Measurements from ENCODE around the gene ANO7. TPM values are rescaled to one million over a fixed set of nuclear protein-coding genes. Genes with fewer than 3 reads are reported as not detected.

Gene ANO7
- total and polyA plus RNA-seq, 2 of the 13 experiments (the other 11 are each of a cell fraction or from before 2014, with no cell fraction given) = 4.1 to 4.9 TPM

DNA sequence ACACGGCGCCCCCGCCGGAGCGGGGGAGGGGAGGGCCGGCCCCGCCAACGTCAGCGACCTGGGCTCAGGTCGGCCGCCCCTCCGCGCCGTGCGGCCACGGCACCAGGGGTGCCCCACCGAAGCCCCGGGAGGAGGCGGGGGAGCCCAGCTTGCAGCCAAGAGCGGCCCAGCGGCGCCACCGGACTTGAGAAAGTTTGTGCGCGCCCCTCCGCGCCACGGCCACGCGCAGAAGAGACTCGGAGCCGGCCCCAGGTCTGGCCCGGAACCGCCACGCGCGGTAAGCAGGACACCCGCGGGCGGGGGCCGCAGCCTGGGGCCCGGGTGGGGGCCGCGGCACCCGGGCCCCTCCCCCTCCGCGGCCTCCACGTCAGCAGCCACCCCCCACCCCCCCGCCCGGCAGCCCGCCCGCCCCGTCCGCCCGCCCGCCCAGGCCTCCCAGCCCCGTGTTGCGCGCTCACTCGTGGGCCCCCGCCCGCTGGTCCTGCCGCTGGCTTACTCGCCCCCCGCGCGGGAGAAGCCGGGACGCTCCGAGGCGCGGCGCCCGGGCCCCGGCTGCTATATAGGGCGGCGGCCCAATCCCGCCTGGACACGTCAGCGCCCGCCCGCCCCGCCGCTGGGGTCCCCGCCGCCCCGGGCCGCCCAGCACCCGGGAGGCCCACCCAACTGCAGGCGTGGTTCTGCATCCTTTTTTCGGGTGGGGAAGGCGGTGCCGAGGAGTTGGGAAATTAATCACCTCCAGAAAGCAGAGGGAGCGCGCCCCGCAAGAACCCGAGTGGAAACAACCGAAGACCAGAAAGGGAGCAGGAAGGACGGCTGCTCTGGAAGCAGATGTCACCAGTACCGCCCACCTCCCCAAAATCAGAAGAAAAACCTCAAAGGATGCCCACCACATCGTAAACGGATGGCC is 84.1 kb downstream of the ANO7 start (continued):
- TF ChIP-seq, protein P1, sequence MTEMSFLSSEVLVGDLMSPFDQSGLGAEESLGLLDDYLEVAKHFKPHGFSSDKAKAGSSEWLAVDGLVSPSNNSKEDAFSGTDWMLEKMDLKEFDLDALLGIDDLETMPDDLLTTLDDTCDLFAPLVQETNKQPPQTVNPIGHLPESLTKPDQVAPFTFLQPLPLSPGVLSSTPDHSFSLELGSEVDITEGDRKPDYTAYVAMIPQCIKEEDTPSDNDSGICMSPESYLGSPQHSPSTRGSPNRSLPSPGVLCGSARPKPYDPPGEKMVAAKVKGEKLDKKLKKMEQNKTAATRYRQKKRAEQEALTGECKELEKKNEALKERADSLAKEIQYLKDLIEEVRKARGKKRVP (CRISPR knock-in tag; IDR thresholded peaks at IDR 0.05) = no peak
- TF ChIP-seq REPIN1 (CRISPR knock-in tag; IDR thresholded peaks at IDR 0.05; ENCODE audit: borderline replicate concordance, low read depth) (0 out of 2 replicates have a peak, but pooled peaks have one; percentile 26), ZNF282 (IDR thresholded peaks at IDR 0.05; ENCODE audit: partially characterized antibody) (no peak), ZNF563 (CRISPR knock-in tag; IDR thresholded peaks at IDR 0.05) (peak; percentile 52; the same call in 1 of the 2 replicates), ZFP90 (CRISPR knock-in tag; IDR thresholded peaks at IDR 0.05; ENCODE audit: borderline replicate concordance) (peak; percentile 40; the same call in 1 of the 2 replicates), HOXA3 (CRISPR knock-in tag; IDR thresholded peaks at IDR 0.05) (peak; percentile 43), RAD21 (CRISPR knock-in tag; IDR thresholded peaks at IDR 0.05) (peak; percentile 35; the same call in 1 of the 2 replicates), ZSCAN31 (CRISPR knock-in tag; IDR thresholded peaks at IDR 0.05; ENCODE audit: low read depth) (0 out of 2 replicates have a peak, but pooled peaks have one; percentile 41), HDAC1 (CRISPR knock-in tag; IDR thresholded peaks at IDR 0.05) (peak; percentile 49; the same call in 1 of the 2 replicates), MYNN (CRISPR knock-in tag; IDR thresholded peaks at IDR 0.05; ENCODE audit: low read depth) (no peak)
- TF ChIP-seq, protein P2, sequence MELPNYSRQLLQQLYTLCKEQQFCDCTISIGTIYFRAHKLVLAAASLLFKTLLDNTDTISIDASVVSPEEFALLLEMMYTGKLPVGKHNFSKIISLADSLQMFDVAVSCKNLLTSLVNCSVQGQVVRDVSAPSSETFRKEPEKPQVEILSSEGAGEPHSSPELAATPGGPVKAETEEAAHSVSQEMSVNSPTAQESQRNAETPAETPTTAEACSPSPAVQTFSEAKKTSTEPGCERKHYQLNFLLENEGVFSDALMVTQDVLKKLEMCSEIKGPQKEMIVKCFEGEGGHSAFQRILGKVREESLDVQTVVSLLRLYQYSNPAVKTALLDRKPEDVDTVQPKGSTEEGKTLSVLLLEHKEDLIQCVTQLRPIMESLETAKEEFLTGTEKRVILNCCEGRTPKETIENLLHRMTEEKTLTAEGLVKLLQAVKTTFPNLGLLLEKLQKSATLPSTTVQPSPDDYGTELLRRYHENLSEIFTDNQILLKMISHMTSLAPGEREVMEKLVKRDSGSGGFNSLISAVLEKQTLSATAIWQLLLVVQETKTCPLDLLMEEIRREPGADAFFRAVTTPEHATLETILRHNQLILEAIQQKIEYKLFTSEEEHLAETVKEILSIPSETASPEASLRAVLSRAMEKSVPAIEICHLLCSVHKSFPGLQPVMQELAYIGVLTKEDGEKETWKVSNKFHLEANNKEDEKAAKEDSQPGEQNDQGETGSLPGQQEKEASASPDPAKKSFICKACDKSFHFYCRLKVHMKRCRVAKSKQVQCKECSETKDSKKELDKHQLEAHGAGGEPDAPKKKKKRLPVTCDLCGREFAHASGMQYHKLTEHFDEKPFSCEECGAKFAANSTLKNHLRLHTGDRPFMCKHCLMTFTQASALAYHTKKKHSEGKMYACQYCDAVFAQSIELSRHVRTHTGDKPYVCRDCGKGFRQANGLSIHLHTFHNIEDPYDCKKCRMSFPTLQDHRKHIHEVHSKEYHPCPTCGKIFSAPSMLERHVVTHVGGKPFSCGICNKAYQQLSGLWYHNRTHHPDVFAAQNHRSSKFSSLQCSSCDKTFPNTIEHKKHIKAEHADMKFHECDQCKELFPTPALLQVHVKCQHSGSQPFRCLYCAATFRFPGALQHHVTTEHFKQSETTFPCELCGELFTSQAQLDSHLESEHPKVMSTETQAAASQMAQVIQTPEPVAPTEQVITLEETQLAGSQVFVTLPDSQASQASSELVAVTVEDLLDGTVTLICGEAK (IDR thresholded peaks at IDR 0.05) = no peak
- TF ChIP-seq, protein P2 (CRISPR knock-in tag; IDR thresholded peaks at IDR 0.05) = peak; percentile 15; the same call in 1 of the 2 replicates
- TF ChIP-seq, protein P3, sequence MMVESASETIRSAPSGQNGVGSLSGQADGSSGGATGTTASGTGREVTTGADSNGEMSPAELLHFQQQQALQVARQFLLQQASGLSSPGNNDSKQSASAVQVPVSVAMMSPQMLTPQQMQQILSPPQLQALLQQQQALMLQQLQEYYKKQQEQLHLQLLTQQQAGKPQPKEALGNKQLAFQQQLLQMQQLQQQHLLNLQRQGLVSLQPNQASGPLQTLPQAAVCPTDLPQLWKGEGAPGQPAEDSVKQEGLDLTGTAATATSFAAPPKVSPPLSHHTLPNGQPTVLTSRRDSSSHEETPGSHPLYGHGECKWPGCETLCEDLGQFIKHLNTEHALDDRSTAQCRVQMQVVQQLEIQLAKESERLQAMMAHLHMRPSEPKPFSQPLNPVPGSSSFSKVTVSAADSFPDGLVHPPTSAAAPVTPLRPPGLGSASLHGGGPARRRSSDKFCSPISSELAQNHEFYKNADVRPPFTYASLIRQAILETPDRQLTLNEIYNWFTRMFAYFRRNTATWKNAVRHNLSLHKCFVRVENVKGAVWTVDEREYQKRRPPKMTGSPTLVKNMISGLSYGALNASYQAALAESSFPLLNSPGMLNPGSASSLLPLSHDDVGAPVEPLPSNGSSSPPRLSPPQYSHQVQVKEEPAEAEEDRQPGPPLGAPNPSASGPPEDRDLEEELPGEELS (CRISPR knock-in tag; IDR thresholded peaks at IDR 0.05) = 0 out of 2 replicates have a peak, but pooled peaks have one; percentile 16
